H1 (cell line): ENCODE measurements around the gene CACNA1C. TPM values are rescaled to one million over a fixed set of nuclear protein-coding genes. Genes with fewer than 3 reads are reported as not detected.

Experiments
- CTCF ChIA-PET: fragments of 300-600 bp; sonication (Branson Sonifier 250); formaldehyde crosslinking; loops from one replicate; lab custom pipeline; 2021; ENCODE audit not compliant: partially characterized antibody; lab: Charles Lee
- POLR2A ChIA-PET: fragments of 300-600 bp; sonication (Branson Sonifier 250); formaldehyde crosslinking; loops from one replicate; lab custom pipeline; 2021; ENCODE audit warnings: inconsistent platforms; ENCODE audit not compliant: partially characterized antibody; lab: Charles Lee
- DNase-seq, 2 experiments: peaks; one replicate each; pipeline versions ENCODE4 v3.0.0 to v3.0.0-alpha.2; 2010 to 2022; ENCODE audit warnings: low spot score in 2 of 2, low read depth in 1 of 2, mixed read lengths in 1 of 2
- FAIRE-seq: peaks from 2 replicates; lab custom pipeline; 2011; peaks lifted over from hg19 to GRCh38; lab: Jason Lieb, UNC
- H2AFZ ChIP-seq: 2 replicates; pipeline ENCODE4 v1.8.1; 2012; ENCODE audit warnings: low read length, inconsistent platforms
- H2AK5ac ChIP-seq: 2 replicates; pipeline ENCODE4 v1.6.1; 2013; ENCODE audit warnings: low read depth, low read length
- H2BK120ac ChIP-seq: replicated peaks from 2 replicates; pipeline ENCODE3; 2013; ENCODE audit warnings: low read depth, low read length, inconsistent platforms
- H2BK12ac ChIP-seq: 2 replicates; pipeline ENCODE4 v1.6.1; 2013; ENCODE audit warnings: low read depth, low read length
- H2BK15ac ChIP-seq: 2 replicates; pipeline ENCODE4 v1.6.1; 2013; ENCODE audit warnings: low read length
- H2BK20ac ChIP-seq: 2 replicates; pipeline ENCODE4 v1.6.1; 2013; ENCODE audit warnings: low read length
- H2BK5ac ChIP-seq: 2 replicates; pipeline ENCODE4 v1.6.1; 2013; ENCODE audit warnings: low read depth, low read length
- H3K14ac ChIP-seq: 2 replicates; pipeline ENCODE4 v1.6.1; 2013; ENCODE audit warnings: inconsistent platforms; ENCODE audit not compliant: insufficient read length
- H3K18ac ChIP-seq: 2 replicates; pipeline ENCODE4 v1.6.1; 2013; ENCODE audit warnings: low read length; ENCODE audit errors: extremely low read depth
- H3K23ac ChIP-seq: 2 replicates; pipeline ENCODE4 v1.6.1; 2013; ENCODE audit warnings: inconsistent platforms; ENCODE audit not compliant: insufficient read length
- H3K23me2 ChIP-seq: 2 replicates; pipeline ENCODE4 v1.6.1; 2013; ENCODE audit warnings: low read depth, low read length
- H3K27ac ChIP-seq: 2 replicates; pipeline ENCODE4 v1.6.1; 2011; ENCODE audit warnings: low read depth, low read length, inconsistent platforms
- H3K27me3 ChIP-seq, 4 experiments: replicated peaks in 1 of 4; 1 replicate in 1 of 4; 2 replicates in 3 of 4; pipeline versions ENCODE4 v1.6.1 to v1.8.1; 2011 to 2013; ENCODE audit warnings: low read length in 3 of 4, mild to moderate bottlenecking in 3 of 4, inconsistent platforms in 2 of 4, mixed read lengths in 2 of 4, moderate library complexity in 1 of 4; ENCODE audit not compliant: control insufficient read depth in 3 of 4, insufficient read depth in 3 of 4; ENCODE audit errors: extremely low read depth in 1 of 4
- H3K36me3 ChIP-seq, 4 experiments: 2 replicates each; pipeline versions ENCODE4 v1.6.1 to v1.8.1; 2011 to 2013; ENCODE audit warnings: mild to moderate bottlenecking in 4 of 4, low read length in 3 of 4, moderate library complexity in 2 of 4, control low read depth in 1 of 4, inconsistent platforms in 1 of 4; ENCODE audit not compliant: insufficient read depth in 4 of 4, control insufficient read depth in 2 of 4
- H3K4ac ChIP-seq: replicated peaks from 2 replicates; pipeline ENCODE3; 2013; ENCODE audit warnings: low read length, low read depth, mixed read lengths, inconsistent platforms; ENCODE audit not compliant: insufficient read length
- H3K4me1 ChIP-seq, 4 experiments: replicated peaks in 1 of 4; 1 replicate in 1 of 4; 2 replicates in 3 of 4; pipeline versions ENCODE4 v1.6.1 to v1.8.1; 2011 to 2013; ENCODE audit warnings: low read length in 3 of 4, inconsistent platforms in 2 of 4, mixed read lengths in 1 of 4; ENCODE audit not compliant: insufficient read depth in 4 of 4, control insufficient read depth in 3 of 4
- H3K4me2 ChIP-seq, 2 experiments: 2 replicates each; pipeline versions ENCODE4 v1.6.1 to v1.8.1; 2011 to 2013; ENCODE audit warnings: low read depth in 2 of 2, low read length in 2 of 2, control low read depth in 1 of 2, inconsistent platforms in 1 of 2, mild to moderate bottlenecking in 1 of 2; ENCODE audit not compliant: insufficient read depth in 1 of 2
- H3K4me3 ChIP-seq, 4 experiments: fragments of 200-600, 300-600 bp in 1 of 4; sonication (generic), shearing (Covaris generic), sonication (Bioruptor Twin) in 1 of 4; 2 replicates each; pipeline versions ENCODE4 v1.5.1 to v1.8.1; 2011 to 2016; ENCODE audit warnings: low read length in 4 of 4, low read depth in 3 of 4, control low read depth in 2 of 4, inconsistent platforms in 2 of 4, mild to moderate bottlenecking in 2 of 4, mixed read lengths in 1 of 4, moderate library complexity in 1 of 4; ENCODE audit not compliant: insufficient read depth in 2 of 4; ENCODE audit errors: extremely low read depth in 1 of 4
- H3K56ac ChIP-seq: replicated peaks from 2 replicates; pipeline ENCODE3; 2013; ENCODE audit warnings: low read depth, mild to moderate bottlenecking, mixed read lengths, low read length, inconsistent platforms; ENCODE audit not compliant: insufficient read length
- H3K79me1 ChIP-seq: 2 replicates; pipeline ENCODE4 v1.6.1; 2013; ENCODE audit warnings: low read depth, low read length, control low read depth
- H3K79me2 ChIP-seq, 2 experiments: 2 replicates each; pipeline versions ENCODE4 v1.6.1 to v1.8.1; 2012 to 2013; ENCODE audit warnings: low read length in 2 of 2, mild to moderate bottlenecking in 2 of 2, inconsistent platforms in 1 of 2; ENCODE audit not compliant: insufficient read depth in 2 of 2, control insufficient read depth in 1 of 2
- H3K9ac ChIP-seq, 4 experiments: replicated peaks in 1 of 4; 1 replicate in 1 of 4; 2 replicates in 3 of 4; pipeline versions ENCODE4 v1.6.1 to v1.8.1; 2011 to 2013; ENCODE audit warnings: low read depth in 3 of 4, low read length in 3 of 4, control low read depth in 2 of 4, mild to moderate bottlenecking in 2 of 4, moderate library complexity in 2 of 4, inconsistent platforms in 1 of 4; ENCODE audit errors: extremely low read depth in 1 of 4
- H3K9me3 ChIP-seq, 2 experiments: 2 replicates each; pipeline versions ENCODE4 v1.6.1 to v1.8.1; 2012 to 2013; ENCODE audit warnings: mild to moderate bottlenecking in 2 of 2, moderate library complexity in 2 of 2, control low read depth in 1 of 2, inconsistent platforms in 1 of 2, low read depth in 1 of 2, low read length in 1 of 2, mixed read lengths in 1 of 2; ENCODE audit not compliant: insufficient read depth in 2 of 2
- H4K20me1 ChIP-seq, 2 experiments: replicated peaks in 1 of 2; 2 replicates each; pipeline versions ENCODE3 to v1.8.1; 2011 to 2013; ENCODE audit warnings: inconsistent platforms in 2 of 2, low read length in 2 of 2, mild to moderate bottlenecking in 1 of 2; ENCODE audit not compliant: insufficient read depth in 2 of 2, control insufficient read depth in 1 of 2
- H4K5ac ChIP-seq: 2 replicates; pipeline ENCODE4 v1.6.1; 2013; ENCODE audit warnings: low read length, low read depth, mixed read lengths, inconsistent platforms; ENCODE audit not compliant: insufficient read length
- H4K8ac ChIP-seq: 2 replicates; pipeline ENCODE4 v1.8.0; 2013; ENCODE audit warnings: mild to moderate bottlenecking, moderate library complexity, low read length, inconsistent platforms; ENCODE audit not compliant: insufficient read depth; ENCODE audit errors: extremely low read depth
- H4K91ac ChIP-seq: replicated peaks from 2 replicates; pipeline ENCODE3; 2013; ENCODE audit warnings: low read length, mixed read lengths, inconsistent platforms; ENCODE audit not compliant: insufficient read length
- BRCA1 ChIP-seq: IDR thresholded peaks from 2 replicates; pipeline ENCODE4 v1.6.1; 2012; ENCODE audit warnings: low read depth, low read length, improper control_type of control experiment
- CEBPB ChIP-seq: IDR thresholded peaks from 2 replicates; pipeline ENCODE4 v1.6.1; 2012; ENCODE audit warnings: low read depth, low read length
- CHD2 ChIP-seq: IDR thresholded peaks from 2 replicates; pipeline ENCODE4 v1.6.1; 2012; ENCODE audit warnings: low read length, improper control_type of control experiment
- EP300 ChIP-seq, 2 experiments: IDR thresholded peaks; 1 replicate in 1 of 2; 2 replicates in 1 of 2; pipeline ENCODE4 v1.6.1; 2011 to 2012; ENCODE audit warnings: low read depth in 2 of 2, low read length in 2 of 2, mild to moderate bottlenecking in 2 of 2, borderline replicate concordance in 1 of 2, inconsistent platforms in 1 of 2, moderate library complexity in 1 of 2
- KDM4A ChIP-seq: IDR thresholded peaks from one replicate; pipeline ENCODE4 v1.7.1; 2012; ENCODE audit warnings: low read depth, mild to moderate bottlenecking, moderate library complexity, low read length, inconsistent platforms; ENCODE audit not compliant: severe bottlenecking
- NANOG ChIP-seq: IDR thresholded peaks from 2 replicates; pipeline ENCODE4 v1.6.1; 2011; ENCODE audit warnings: low read length, low read depth, mild to moderate bottlenecking, inconsistent platforms; ENCODE audit not compliant: insufficient read depth, poor library complexity, severe bottlenecking
- PHF8 ChIP-seq: fragments of 200-600 bp; sonication (generic); conservative IDR thresholded peaks from 2 replicates; pipeline ENCODE4 v1.7.1; 2012; ENCODE audit warnings: low read depth, mild to moderate bottlenecking, inconsistent platforms, low read length, moderate library complexity
- POU5F1 ChIP-seq: IDR thresholded peaks from 2 replicates; pipeline ENCODE4 v1.6.1; 2011; ENCODE audit warnings: low read depth, mild to moderate bottlenecking, low read length, moderate library complexity
- RXRA ChIP-seq: IDR thresholded peaks from 2 replicates; pipeline ENCODE4 v1.6.1; 2011; ENCODE audit warnings: low read depth, mild to moderate bottlenecking, low read length, moderate library complexity; ENCODE audit not compliant: insufficient read depth
- SAP30 ChIP-seq: fragments of 300-600 bp; sonication (generic); IDR thresholded peaks from 2 replicates; pipeline ENCODE4 v1.7.1; 2012; ENCODE audit warnings: low read length, moderate library complexity, mild to moderate bottlenecking, inconsistent platforms; ENCODE audit not compliant: insufficient read depth, insufficient replicate concordance
- TEAD4 ChIP-seq: IDR thresholded peaks from 2 replicates; pipeline ENCODE4 v1.6.1; 2012; ENCODE audit warnings: low read depth, low read length, inconsistent platforms, mixed read lengths
- WGBS, 2 experiments: shearing (Covaris generic) in 1 of 2; methylation state at CpG; one replicate each; pipeline versions ENCODE4 v1.1.6 to v1.1.7; 2013 to 2015; ENCODE audit warnings: low lambda C conversion rate in 2 of 2, mixed read lengths in 2 of 2, inconsistent platforms in 1 of 2, low coverage in 1 of 2, missing lambda C conversion rate in 1 of 2; ENCODE audit not compliant: insufficient replicate concordance in 2 of 2, insufficient coverage in 1 of 2, insufficient read length in 1 of 2; ENCODE audit errors: extremely low coverage in 1 of 2, missing lambda C conversion rate in 1 of 2; 5-methylcytosine and 5-hydroxymethylcytosine counted together
- polyA plus RNA-seq, 7 experiments: library from polyadenylated mRNA; depleted of rRNA in 3 of 7; stranded (reverse) in 5 of 7; unstranded in 2 of 7; fragments of >200 nt in 5 of 7; fragments of 200-250 nt in 2 of 7; gene quantifications; 1 replicate in 5 of 7; 2 replicates in 1 of 7; 4 replicates in 1 of 7; pipeline versions ENCODE4 v1.2.1 to v1.2.3, GENCODE V29; 2011 to 2013; ENCODE audit warnings: missing spikeins in 2 of 7, mixed read lengths in 2 of 7
- total RNA-seq: library from RNA; stranded (reverse); fragmentation: NEBNext Ultra II Directional; extraction: Animal tissue kit (Norgen Biotek cat#: 25700); gene quantifications from 2 replicates; pipeline ENCODE4 v1.2.1, GENCODE V29; 2021
- TF ChIP-seq, protein P1 (sequence below): IDR thresholded peaks from 2 replicates; pipeline ENCODE4 v1.6.1; 2012; ENCODE audit warnings: inconsistent platforms

CACNA1C gene
- total and polyA plus RNA-seq, 2 of the 8 experiments (the other 6 are each of a cell fraction or from before 2014, with no cell fraction given): 1.3 TPM

DNA sequence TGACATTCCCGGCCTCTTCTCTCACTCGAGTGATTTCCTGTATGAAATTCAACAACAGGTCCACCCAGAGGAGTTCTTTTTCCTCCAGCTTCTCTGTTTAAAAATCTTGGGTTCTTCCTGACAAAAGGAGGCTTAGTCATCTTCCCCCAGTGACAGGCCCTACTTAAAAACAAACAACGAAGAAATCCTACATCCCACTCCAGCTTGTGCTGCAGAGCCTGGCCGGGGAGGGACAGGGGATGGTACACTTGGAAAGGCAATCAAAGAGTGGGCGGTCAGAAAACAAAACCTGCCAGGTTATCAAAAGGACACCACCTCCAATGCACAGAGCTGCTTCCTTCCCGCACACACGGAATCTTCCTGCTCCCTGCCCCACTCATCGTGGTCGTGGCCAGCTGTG, 101.3 kb downstream of the CACNA1C start:
- Histone ChIP-seq H3K79me1 (no peaks in the 10 kb centered on the region), H3K27ac (no peak overlapping the region), H3K4me3 (no peak overlapping the region), H2BK15ac (no peak overlapping the region), H3K4ac (no peak overlapping the region), H3K79me2 (no peaks in the 10 kb centered on the region), H3K4me1 (peaks cover 0 to 2% (median 0%) of the 10 kb centered on the region in 4 experiments; a peak in 2 of 7 replicates), H2BK12ac (no peak overlapping the region), H4K8ac (no peak overlapping the region), H3K14ac (no peak overlapping the region), H3K4me2 (no peak overlapping the region; a peak in 1 of 4 replicates), H3K18ac (no peak overlapping the region), H3K23ac (no peak overlapping the region), H2AK5ac (no peak overlapping the region), H3K56ac (no peak overlapping the region), H2BK20ac (no peak overlapping the region), H3K36me3 (no peaks in the 10 kb centered on the region), H4K5ac (no peak overlapping the region), H2AFZ (no peak overlapping the region), H3K27me3 (no peaks in the 10 kb centered on the region), H4K20me1 (no peaks in the 10 kb centered on the region), H3K9me3 (no peaks in the 10 kb centered on the region), H3K23me2 (no peaks in the 10 kb centered on the region), H2BK120ac (no peak overlapping the region), H3K9ac (no peak overlapping the region), H2BK5ac (no peak overlapping the region), H4K91ac (no peak overlapping the region)
- FAIRE-seq (no peak), DNase-seq (no peak)
- CTCF ChIA-PET: interaction anchor here (0.6 to 1.4 kb wide), 6 partner anchors 9 to 121 kb away, joined by 3 to 5 read pairs (median 3); no protein-coding TSS in a partner anchor
- 84% methylated on average over 9 of the region's 9 CpGs; no CpG with 5 or more reads in 1 of the 2 experiments for WGBS, 2 experiments
- TF ChIP-seq NANOG (no peak), KDM4A (no peak), CHD2 (no peak), PHF8 (no peak), CEBPB (no peak), EP300 (IDR thresholded peaks at IDR 0.05; ENCODE audit: borderline replicate concordance in 1 of 2, low read depth in 2 of 2, low read length in 2 of 2) (no peak), SAP30 (no peak), TEAD4 (no peak), RXRA (no peak), POU5F1 (no peak), BRCA1 (no peak)
- TF ChIP-seq, protein P1, sequence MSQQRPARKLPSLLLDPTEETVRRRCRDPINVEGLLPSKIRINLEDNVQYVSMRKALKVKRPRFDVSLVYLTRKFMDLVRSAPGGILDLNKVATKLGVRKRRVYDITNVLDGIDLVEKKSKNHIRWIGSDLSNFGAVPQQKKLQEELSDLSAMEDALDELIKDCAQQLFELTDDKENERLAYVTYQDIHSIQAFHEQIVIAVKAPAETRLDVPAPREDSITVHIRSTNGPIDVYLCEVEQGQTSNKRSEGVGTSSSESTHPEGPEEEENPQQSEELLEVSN: no peak
- POLR2A ChIA-PET: interaction anchor here (1.3 kb wide), 1 partner anchor 14 kb away, joined by 3 read pairs; no protein-coding TSS in a partner anchor
